Measurements from ENCODE around the gene SHH. TPM values are rescaled to one million over a fixed set of nuclear protein-coding genes. Genes with fewer than 3 reads are reported as not detected.

Gene SHH
- total and polyA plus RNA-seq, 2 of the 4 experiments (the other 2 are of a cell fraction): under 0.01 to 0.03 TPM

- no peak overlapping the region for H2AK9ac ChIP-seq (replicated peaks; ENCODE audit: low read depth, low read length, poor library complexity)
- H4K8ac ChIP-seq (ENCODE audit: low read depth in 2 of 2, low read length in 2 of 2): no peak overlapping the region
- no peak for ATAC-seq (ENCODE audit: low read depth)
- DNase-seq: no peak
- no peaks in the 10 kb centered on the region for H4K20me1 ChIP-seq (ENCODE audit: insufficient read depth, low read length)
- in situ Hi-C loops (cut with MboI; ENCODE audit: low sequenced_read_pairs): loop anchor here (25.0 kb wide), 1 partner anchor 815 kb away; the partner anchor contains the start of gene RNF32
- H3K4me2 ChIP-seq (ENCODE audit: low read depth, low read length): no peak overlapping the region
- H3K4me1 ChIP-seq (ENCODE audit: control insufficient read depth, insufficient read depth, low read length): no peaks in the 10 kb centered on the region
- no peak overlapping the region for H4K91ac ChIP-seq (ENCODE audit: insufficient read depth, low read depth, low read length)
- H3K79me1 ChIP-seq (ENCODE audit: low read depth in 1 of 2, low read length in 2 of 2): no peaks in the 10 kb centered on the region
- WGBS, 2 experiments (ENCODE audit: extremely low coverage in 2 of 2, insufficient read length in 1 of 2): 100% methylated on average over 3 of the region's 11 CpGs; no CpG with 5 or more reads in 1 of the 2 experiments
- H4K5ac ChIP-seq (ENCODE audit: low read depth, low read length): no peak overlapping the region
- intact Hi-C loops (cut with micrococcal nuclease): no loop called here
- H3K27ac ChIP-seq (ENCODE audit: insufficient read depth, low read length): no peak overlapping the region
- no peak overlapping the region for H3K56ac ChIP-seq (ENCODE audit: extremely low read depth, insufficient read depth, low read length)
- no peak overlapping the region for H3K18ac ChIP-seq (ENCODE audit: low read depth, low read length)
- H2BK15ac ChIP-seq (ENCODE audit: low read depth, low read length): no peak overlapping the region
- H3K4ac ChIP-seq (ENCODE audit: low read depth, low read length): no peak overlapping the region
- H3K36me3 ChIP-seq (ENCODE audit: control insufficient read depth, insufficient read depth, low read length): no peaks in the 10 kb centered on the region
- dilution Hi-C loops (cut with HindIII; ENCODE audit: low sequenced_read_pairs, unreplicated experiment): no loop called here
- no peak overlapping the region for H3K23ac ChIP-seq (ENCODE audit: low read depth, low read length)
- no peak overlapping the region for H3K9ac ChIP-seq (ENCODE audit: low read depth, low read length)
- CTCF ChIA-PET: no interaction called here
- no peak for TF ChIP-seq BHLHE40 (IDR thresholded peaks at IDR 0.05; ENCODE audit: low read depth, low read length)
- no peak for TF ChIP-seq POLR2A (IDR thresholded peaks at IDR 0.05; ENCODE audit: low read depth, low read length)
- TF ChIP-seq, protein P1, sequence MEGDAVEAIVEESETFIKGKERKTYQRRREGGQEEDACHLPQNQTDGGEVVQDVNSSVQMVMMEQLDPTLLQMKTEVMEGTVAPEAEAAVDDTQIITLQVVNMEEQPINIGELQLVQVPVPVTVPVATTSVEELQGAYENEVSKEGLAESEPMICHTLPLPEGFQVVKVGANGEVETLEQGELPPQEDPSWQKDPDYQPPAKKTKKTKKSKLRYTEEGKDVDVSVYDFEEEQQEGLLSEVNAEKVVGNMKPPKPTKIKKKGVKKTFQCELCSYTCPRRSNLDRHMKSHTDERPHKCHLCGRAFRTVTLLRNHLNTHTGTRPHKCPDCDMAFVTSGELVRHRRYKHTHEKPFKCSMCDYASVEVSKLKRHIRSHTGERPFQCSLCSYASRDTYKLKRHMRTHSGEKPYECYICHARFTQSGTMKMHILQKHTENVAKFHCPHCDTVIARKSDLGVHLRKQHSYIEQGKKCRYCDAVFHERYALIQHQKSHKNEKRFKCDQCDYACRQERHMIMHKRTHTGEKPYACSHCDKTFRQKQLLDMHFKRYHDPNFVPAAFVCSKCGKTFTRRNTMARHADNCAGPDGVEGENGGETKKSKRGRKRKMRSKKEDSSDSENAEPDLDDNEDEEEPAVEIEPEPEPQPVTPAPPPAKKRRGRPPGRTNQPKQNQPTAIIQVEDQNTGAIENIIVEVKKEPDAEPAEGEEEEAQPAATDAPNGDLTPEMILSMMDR (conservative IDR thresholded peaks at IDR 0.05; ENCODE audit: low read depth, low read length): no peak
- no peak for TF ChIP-seq MAZ (IDR thresholded peaks at IDR 0.05; ENCODE audit: borderline replicate concordance, low read depth, low read length)
- TF ChIP-seq RFX5 (IDR thresholded peaks at IDR 0.05; ENCODE audit: low read depth, low read length): no peak
- TF ChIP-seq NFE2L2 (IDR thresholded peaks at IDR 0.05; ENCODE audit: low read depth, low read length): no peak
- TF ChIP-seq MXI1 (IDR thresholded peaks at IDR 0.05; ENCODE audit: borderline replicate concordance, low read depth, low read length): no peak
- no peak for TF ChIP-seq CEBPB (IDR thresholded peaks at IDR 0.05; ENCODE audit: low read depth, low read length)
- no peak for TF ChIP-seq FOS (IDR thresholded peaks at IDR 0.05; ENCODE audit: low read depth, low read length)
- TF ChIP-seq, protein P2, sequence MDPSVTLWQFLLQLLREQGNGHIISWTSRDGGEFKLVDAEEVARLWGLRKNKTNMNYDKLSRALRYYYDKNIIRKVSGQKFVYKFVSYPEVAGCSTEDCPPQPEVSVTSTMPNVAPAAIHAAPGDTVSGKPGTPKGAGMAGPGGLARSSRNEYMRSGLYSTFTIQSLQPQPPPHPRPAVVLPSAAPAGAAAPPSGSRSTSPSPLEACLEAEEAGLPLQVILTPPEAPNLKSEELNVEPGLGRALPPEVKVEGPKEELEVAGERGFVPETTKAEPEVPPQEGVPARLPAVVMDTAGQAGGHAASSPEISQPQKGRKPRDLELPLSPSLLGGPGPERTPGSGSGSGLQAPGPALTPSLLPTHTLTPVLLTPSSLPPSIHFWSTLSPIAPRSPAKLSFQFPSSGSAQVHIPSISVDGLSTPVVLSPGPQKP (IDR thresholded peaks at IDR 0.05; ENCODE audit: borderline replicate concordance, low read depth, low read length): no peak
- TF ChIP-seq RCOR1 (IDR thresholded peaks at IDR 0.05; ENCODE audit: insufficient replicate concordance, low read length): no peak
- TF ChIP-seq CHD1 (IDR thresholded peaks at IDR 0.05; ENCODE audit: low read depth, low read length): no peak
- no peak for TF ChIP-seq RAD21 (IDR thresholded peaks at IDR 0.05; ENCODE audit: low read length)
- no peak for TF ChIP-seq MAFK (IDR thresholded peaks at IDR 0.05; ENCODE audit: low read depth, low read length)
- TF ChIP-seq, protein P3, sequence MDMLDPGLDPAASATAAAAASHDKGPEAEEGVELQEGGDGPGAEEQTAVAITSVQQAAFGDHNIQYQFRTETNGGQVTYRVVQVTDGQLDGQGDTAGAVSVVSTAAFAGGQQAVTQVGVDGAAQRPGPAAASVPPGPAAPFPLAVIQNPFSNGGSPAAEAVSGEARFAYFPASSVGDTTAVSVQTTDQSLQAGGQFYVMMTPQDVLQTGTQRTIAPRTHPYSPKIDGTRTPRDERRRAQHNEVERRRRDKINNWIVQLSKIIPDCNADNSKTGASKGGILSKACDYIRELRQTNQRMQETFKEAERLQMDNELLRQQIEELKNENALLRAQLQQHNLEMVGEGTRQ (IDR thresholded peaks at IDR 0.05; ENCODE audit: low read depth, low read length): no peak
- TF ChIP-seq SMC3 (IDR thresholded peaks at IDR 0.05; ENCODE audit: low read depth, low read length): no peak
- no peak overlapping the region for H2BK120ac ChIP-seq (ENCODE audit: low read depth, low read length)
- no peak overlapping the region for H2AFZ ChIP-seq (replicated peaks; ENCODE audit: low read length, poor library complexity)
- no peak overlapping the region for H3K4me3 ChIP-seq (ENCODE audit: insufficient read depth, low read depth, low read length)
- H3K9me1 ChIP-seq (ENCODE audit: insufficient read depth, low read length): no peaks in the 10 kb centered on the region
- BruUV-seq (replicated peaks): no TSS peak
- POLR2A ChIA-PET (ENCODE audit: unreplicated experiment): no interaction called here
- H3K9me3 ChIP-seq (ENCODE audit: control insufficient read depth, insufficient read depth, low read length): no peaks in the 10 kb centered on the region
- H3K14ac ChIP-seq (replicated peaks; ENCODE audit: low read depth, low read length): no peak overlapping the region
- H3K27me3 ChIP-seq (ENCODE audit: control insufficient read depth, insufficient read depth, low read length): no peaks in the 10 kb centered on the region; the same call in 1 of the 2 replicates
- no peak overlapping the region for H2AK5ac ChIP-seq (ENCODE audit: low read depth, low read length)
- no peak overlapping the region for H2BK5ac ChIP-seq (ENCODE audit: low read depth, low read length, poor library complexity, severe bottlenecking)
- H2BK20ac ChIP-seq (ENCODE audit: low read depth, low read length): no peak overlapping the region
Measured at GRCh38 chr7:155821851-155822250, 9.6 kb upstream of the SHH start.
